Measurements from ENCODE around the gene PABPC1L.

DNA sequence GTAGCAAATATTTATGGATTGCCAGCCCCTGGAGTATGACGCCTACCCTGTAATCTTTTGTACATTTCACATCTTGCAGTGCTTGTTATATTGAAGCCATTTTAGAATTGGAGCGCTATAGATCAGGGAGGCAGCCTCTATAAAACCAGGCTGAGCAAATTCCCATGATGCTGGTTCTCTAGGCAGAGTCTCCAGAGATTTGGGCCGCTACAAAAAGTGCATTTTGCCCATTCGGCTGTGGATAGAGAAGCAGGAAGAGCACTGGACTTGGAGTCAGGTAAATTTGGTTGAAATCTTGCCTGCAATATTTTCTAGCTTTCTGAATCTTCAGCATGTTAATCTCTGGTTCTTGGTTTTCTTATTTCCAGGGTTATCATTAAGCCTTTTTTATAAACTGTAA, 22.4 kb upstream of the PABPC1L start:
- TF ChIP-seq POLR2A (IDR thresholded peaks at IDR 0.05) (no peak), EP300 (IDR thresholded peaks at IDR 0.05) (no peak), CTCF (IDR thresholded peaks at IDR 0.05) (no peak), POLR2AphosphoS5 (IDR thresholded peaks at IDR 0.05) (no peak)
